Measurements from ENCODE around the gene MARCHF3.

- TF ChIP-seq, protein P1, sequence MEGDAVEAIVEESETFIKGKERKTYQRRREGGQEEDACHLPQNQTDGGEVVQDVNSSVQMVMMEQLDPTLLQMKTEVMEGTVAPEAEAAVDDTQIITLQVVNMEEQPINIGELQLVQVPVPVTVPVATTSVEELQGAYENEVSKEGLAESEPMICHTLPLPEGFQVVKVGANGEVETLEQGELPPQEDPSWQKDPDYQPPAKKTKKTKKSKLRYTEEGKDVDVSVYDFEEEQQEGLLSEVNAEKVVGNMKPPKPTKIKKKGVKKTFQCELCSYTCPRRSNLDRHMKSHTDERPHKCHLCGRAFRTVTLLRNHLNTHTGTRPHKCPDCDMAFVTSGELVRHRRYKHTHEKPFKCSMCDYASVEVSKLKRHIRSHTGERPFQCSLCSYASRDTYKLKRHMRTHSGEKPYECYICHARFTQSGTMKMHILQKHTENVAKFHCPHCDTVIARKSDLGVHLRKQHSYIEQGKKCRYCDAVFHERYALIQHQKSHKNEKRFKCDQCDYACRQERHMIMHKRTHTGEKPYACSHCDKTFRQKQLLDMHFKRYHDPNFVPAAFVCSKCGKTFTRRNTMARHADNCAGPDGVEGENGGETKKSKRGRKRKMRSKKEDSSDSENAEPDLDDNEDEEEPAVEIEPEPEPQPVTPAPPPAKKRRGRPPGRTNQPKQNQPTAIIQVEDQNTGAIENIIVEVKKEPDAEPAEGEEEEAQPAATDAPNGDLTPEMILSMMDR (IDR thresholded peaks at IDR 0.05): no peak
- no peak for TF ChIP-seq POLR2A (IDR thresholded peaks at IDR 0.05)
Observed at GRCh38 chr5:126949475-126949874, 80.9 kb downstream of the MARCHF3 start.
